ENCODE data around the gene ATRN.
"Not testable (repeated sequence)": the region's sequence is repeated elsewhere in the genome, so short reads cannot be mapped to it uniquely, and the experiment has no call there.

- TF ChIP-seq, protein P1, sequence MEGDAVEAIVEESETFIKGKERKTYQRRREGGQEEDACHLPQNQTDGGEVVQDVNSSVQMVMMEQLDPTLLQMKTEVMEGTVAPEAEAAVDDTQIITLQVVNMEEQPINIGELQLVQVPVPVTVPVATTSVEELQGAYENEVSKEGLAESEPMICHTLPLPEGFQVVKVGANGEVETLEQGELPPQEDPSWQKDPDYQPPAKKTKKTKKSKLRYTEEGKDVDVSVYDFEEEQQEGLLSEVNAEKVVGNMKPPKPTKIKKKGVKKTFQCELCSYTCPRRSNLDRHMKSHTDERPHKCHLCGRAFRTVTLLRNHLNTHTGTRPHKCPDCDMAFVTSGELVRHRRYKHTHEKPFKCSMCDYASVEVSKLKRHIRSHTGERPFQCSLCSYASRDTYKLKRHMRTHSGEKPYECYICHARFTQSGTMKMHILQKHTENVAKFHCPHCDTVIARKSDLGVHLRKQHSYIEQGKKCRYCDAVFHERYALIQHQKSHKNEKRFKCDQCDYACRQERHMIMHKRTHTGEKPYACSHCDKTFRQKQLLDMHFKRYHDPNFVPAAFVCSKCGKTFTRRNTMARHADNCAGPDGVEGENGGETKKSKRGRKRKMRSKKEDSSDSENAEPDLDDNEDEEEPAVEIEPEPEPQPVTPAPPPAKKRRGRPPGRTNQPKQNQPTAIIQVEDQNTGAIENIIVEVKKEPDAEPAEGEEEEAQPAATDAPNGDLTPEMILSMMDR (conservative IDR thresholded peaks at IDR 0.05; ENCODE audit: low read length): not testable (repeated sequence)
- not testable (repeated sequence) for TF ChIP-seq EZH2phosphoT487 (IDR thresholded peaks at IDR 0.05; ENCODE audit: borderline replicate concordance, low read depth, low read length)
These were observed 134.6 kb downstream of the ATRN start for GRCh38 chr20:3605386-3605886.

Measured in OCI-LY7 (cell line).